DND-41 (cell line): ENCODE data around the gene TTC28.
A peak's percentile ranks its signal among the peaks of the same experiment; 100 is the strongest.

Source experiments
- ATAC-seq: fragments of 200-7000 bp; cut with Tn5 transposase; 3 replicates; pipeline ENCODE4 v1.9.1; 2021; ENCODE audit warnings: low read depth; ENCODE audit not compliant: insufficient read depth
- DNase-seq: peaks from one replicate; pipeline ENCODE4 v3.0.0-alpha.2; 2020
- H2AFZ ChIP-seq: 2 replicates; pipeline ENCODE4 v1.6.0; 2012; ENCODE audit warnings: low read depth, low read length
- H3K27ac ChIP-seq: 2 replicates; pipeline ENCODE4 v1.5.1; 2012; ENCODE audit warnings: low read length, inconsistent platforms
- H3K27me3 ChIP-seq: fragments of 200-600 bp; sonication (generic); 2 replicates; pipeline ENCODE4 v1.6.0; 2012; ENCODE audit warnings: low read length, mild to moderate bottlenecking, inconsistent platforms; ENCODE audit not compliant: insufficient read depth, poor library complexity
- H3K36me3 ChIP-seq: 2 replicates; pipeline ENCODE4 v1.5.1; 2012; ENCODE audit warnings: low read length, inconsistent platforms; ENCODE audit not compliant: insufficient read depth
- H3K4me1 ChIP-seq: 2 replicates; pipeline ENCODE4 v1.5.1; 2012; ENCODE audit warnings: mild to moderate bottlenecking, low read length; ENCODE audit not compliant: insufficient read depth
- H3K4me2 ChIP-seq: 2 replicates; pipeline ENCODE4 v1.6.0; 2012; ENCODE audit warnings: mild to moderate bottlenecking, moderate library complexity, low read length, inconsistent platforms; ENCODE audit not compliant: insufficient read depth
- H3K4me3 ChIP-seq, 2 experiments: fragments of 200-600 bp in 1 of 2; shearing (Covaris generic) in 1 of 2; 2 replicates each; pipeline ENCODE4 v1.5.1; 2012 to 2016; ENCODE audit warnings: inconsistent platforms in 2 of 2, low read length in 2 of 2, mild to moderate bottlenecking in 2 of 2, low read depth in 1 of 2, moderate library complexity in 1 of 2
- H3K79me2 ChIP-seq: 2 replicates; pipeline ENCODE4 v1.6.0; 2012; ENCODE audit warnings: low read length, inconsistent platforms; ENCODE audit not compliant: insufficient read depth
- H3K9ac ChIP-seq: 2 replicates; pipeline ENCODE4 v1.6.0; 2012; ENCODE audit warnings: low read depth, mild to moderate bottlenecking, inconsistent platforms, low read length, moderate library complexity
- H3K9me3 ChIP-seq: 2 replicates; pipeline ENCODE4 v1.5.1; 2012; ENCODE audit warnings: low read length, moderate library complexity, mild to moderate bottlenecking, inconsistent platforms; ENCODE audit not compliant: insufficient read depth, severe bottlenecking
- H4K20me1 ChIP-seq: 2 replicates; pipeline ENCODE4 v1.6.0; 2012; ENCODE audit warnings: low read length; ENCODE audit not compliant: insufficient read depth
- EZH2 ChIP-seq: IDR thresholded peaks from 3 replicates; pipeline ENCODE4 v1.6.1; 2012; ENCODE audit warnings: borderline replicate concordance, low read depth, mild to moderate bottlenecking, moderate library complexity, low read length, inconsistent platforms; ENCODE audit not compliant: severe bottlenecking
- TF ChIP-seq, protein P1 (sequence below): IDR thresholded peaks from 2 replicates; pipeline ENCODE4 v1.5.1; 2012; ENCODE audit warnings: borderline replicate concordance, low read length, moderate library complexity, mild to moderate bottlenecking; ENCODE audit not compliant: poor library complexity, severe bottlenecking; ENCODE audit errors: extremely low read depth

TTC28 gene

DNA sequence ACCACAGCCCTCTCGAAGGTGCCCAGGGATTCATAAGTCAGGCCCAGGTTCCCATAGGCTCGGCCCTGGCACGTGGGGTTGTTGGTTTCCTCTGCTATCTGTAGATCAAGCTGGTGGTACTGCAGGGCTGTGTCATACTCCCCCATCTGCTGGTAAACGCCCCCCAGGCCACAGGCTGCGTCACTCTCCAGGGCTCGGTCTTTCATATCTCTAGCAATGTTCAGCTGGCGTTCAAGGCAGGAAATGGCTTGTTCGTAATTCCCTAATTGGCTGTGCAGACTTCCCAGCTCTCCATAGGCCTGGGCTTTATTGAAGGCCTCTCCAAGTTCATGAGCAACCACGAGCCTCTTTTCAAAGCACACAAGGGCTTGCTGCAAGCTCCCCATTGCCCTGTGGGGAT, 574.2 kb downstream of the TTC28 start:
- Histone ChIP-seq H3K4me2 (no peak overlapping the region), H4K20me1 (peaks cover 3% of the 10 kb centered on the region; the same call in 1 of the 2 replicates), H3K36me3 (peaks cover 74% of the 10 kb centered on the region), H3K4me3 (no peak overlapping the region), H2AFZ (no peak overlapping the region), H3K9ac (no peak overlapping the region), H3K27ac (0 out of 2 replicates have a peak overlapping the region, but pooled peaks have one; percentile 15), H3K79me2 (peaks cover 4% of the 10 kb centered on the region; the same call in 1 of the 2 replicates), H3K9me3 (no peaks in the 10 kb centered on the region), H3K4me1 (no peaks in the 10 kb centered on the region), H3K27me3 (no peaks in the 10 kb centered on the region)
- ATAC-seq (peak; percentile 99), DNase-seq (peak; percentile 79)
- TF ChIP-seq EZH2: no peak
- TF ChIP-seq, protein P1, sequence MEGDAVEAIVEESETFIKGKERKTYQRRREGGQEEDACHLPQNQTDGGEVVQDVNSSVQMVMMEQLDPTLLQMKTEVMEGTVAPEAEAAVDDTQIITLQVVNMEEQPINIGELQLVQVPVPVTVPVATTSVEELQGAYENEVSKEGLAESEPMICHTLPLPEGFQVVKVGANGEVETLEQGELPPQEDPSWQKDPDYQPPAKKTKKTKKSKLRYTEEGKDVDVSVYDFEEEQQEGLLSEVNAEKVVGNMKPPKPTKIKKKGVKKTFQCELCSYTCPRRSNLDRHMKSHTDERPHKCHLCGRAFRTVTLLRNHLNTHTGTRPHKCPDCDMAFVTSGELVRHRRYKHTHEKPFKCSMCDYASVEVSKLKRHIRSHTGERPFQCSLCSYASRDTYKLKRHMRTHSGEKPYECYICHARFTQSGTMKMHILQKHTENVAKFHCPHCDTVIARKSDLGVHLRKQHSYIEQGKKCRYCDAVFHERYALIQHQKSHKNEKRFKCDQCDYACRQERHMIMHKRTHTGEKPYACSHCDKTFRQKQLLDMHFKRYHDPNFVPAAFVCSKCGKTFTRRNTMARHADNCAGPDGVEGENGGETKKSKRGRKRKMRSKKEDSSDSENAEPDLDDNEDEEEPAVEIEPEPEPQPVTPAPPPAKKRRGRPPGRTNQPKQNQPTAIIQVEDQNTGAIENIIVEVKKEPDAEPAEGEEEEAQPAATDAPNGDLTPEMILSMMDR: no peak

DNA sequence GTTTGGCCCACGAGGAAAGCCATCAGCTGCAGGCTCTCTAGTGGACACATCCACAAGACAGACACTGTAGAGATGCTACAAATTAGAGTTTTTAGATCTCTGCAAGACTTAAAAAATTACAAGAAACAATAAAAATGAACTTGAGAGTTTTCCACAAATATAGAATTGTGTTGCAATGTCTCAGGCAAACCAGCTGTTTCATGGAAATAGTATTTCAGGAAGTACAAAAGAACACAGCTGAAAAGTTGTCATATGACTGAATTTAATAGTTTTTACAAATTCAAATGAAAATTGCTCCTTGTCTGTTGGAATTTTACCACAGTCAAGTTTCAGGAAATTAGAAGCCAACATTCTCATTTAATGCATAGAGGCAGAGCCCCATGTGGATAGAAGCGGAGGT, 576.0 kb downstream of the TTC28 start:
- Histone ChIP-seq H3K27me3 (no peaks in the 10 kb centered on the region), H3K4me1 (no peaks in the 10 kb centered on the region), H3K9ac (no peak overlapping the region), H4K20me1 (0 out of 2 replicates have a peak, but pooled peaks cover 3% of the 10 kb centered on the region), H3K79me2 (peaks cover 4% of the 10 kb centered on the region; the same call in 1 of the 2 replicates), H3K27ac (no peak overlapping the region), H2AFZ (no peak overlapping the region), H3K9me3 (no peaks in the 10 kb centered on the region), H3K4me3 (no peak overlapping the region), H3K4me2 (no peak overlapping the region), H3K36me3 (peaks cover 91% of the 10 kb centered on the region)
- ATAC-seq (no peak), DNase-seq (no peak)
- TF ChIP-seq EZH2: no peak
- TF ChIP-seq, protein P1: no peak

- H3K9me3 ChIP-seq: no peaks in the 10 kb centered on the region
- no peak for TF ChIP-seq EZH2
- TF ChIP-seq, protein P1: no peak
- ATAC-seq (no peak), DNase-seq (no peak)
- no peaks in the 10 kb centered on the region for H3K79me2 ChIP-seq
- no peak overlapping the region for H3K4me2 ChIP-seq
- H2AFZ ChIP-seq: no peak overlapping the region
- H4K20me1 ChIP-seq: 0 out of 2 replicates have a peak, but pooled peaks cover 3% of the 10 kb centered on the region
- H3K27me3 ChIP-seq: no peaks in the 10 kb centered on the region
- no peak overlapping the region for H3K4me3 ChIP-seq
- H3K36me3 ChIP-seq: peaks cover 94% of the 10 kb centered on the region
- no peak overlapping the region for H3K9ac ChIP-seq
- no peak overlapping the region for H3K27ac ChIP-seq
- no peaks in the 10 kb centered on the region for H3K4me1 ChIP-seq
Observed at GRCh38 chr22:28102151-28102812, 577.4 kb downstream of the TTC28 start.
